GM12878 (cell line): Measurements from ENCODE around the gene STAG1. TPM values are rescaled to one million over a fixed set of nuclear protein-coding genes. Genes with fewer than 3 reads are reported as not detected.

Experiments
- ATAC-seq: fragments of 200-7000 bp; cut with Tn5 transposase; 3 replicates; pipeline ENCODE4 v1.9.1; 2020; ENCODE audit warnings: mild to moderate bottlenecking, moderate library complexity
- BruUV-seq: library from RNA; stranded (reverse); fragments of 400-500 nt; replicated peaks from 2 replicates; lab custom pipeline; 2021; lab: Mats Ljungman, UMichigan
- CTCF ChIA-PET: fragments of 300-600 bp; sonication (Branson Sonifier 250); formaldehyde crosslinking; extraction: SDS; loops from one replicate; lab custom pipeline; 2021; ENCODE audit warnings: inconsistent platforms; lab: Yijun Ruan, JAX
- POLR2A ChIA-PET: fragments of 350-600 bp; formaldehyde crosslinking; extraction: SDS; loops from one replicate; lab custom pipeline; 2021; ENCODE audit warnings: inconsistent platforms; lab: Charles Lee
- RAD21 ChIA-PET: fragments of 300-600 bp; sonication (Branson Sonifier 250); formaldehyde crosslinking; loops from one replicate; lab custom pipeline; 2023; ENCODE audit warnings: antibody characterized with exemption; ENCODE audit not compliant: unreplicated experiment; lab: Charles Lee
- SMC1A ChIA-PET: fragments of 300-600 bp; sonication (Branson Sonifier 250); formaldehyde crosslinking; loops from one replicate; lab custom pipeline; 2023; ENCODE audit not compliant: unreplicated experiment, uncharacterized antibody; lab: Charles Lee
- DNase-seq: peaks from one replicate; pipeline ENCODE4 v3.0.0-alpha.2; 2011; ENCODE audit warnings: low read depth, low spot score
- FAIRE-seq: peaks from 3 replicates; lab custom pipeline; 2011; peaks lifted over from hg19 to GRCh38; lab: Jason Lieb, UNC
- H2AFZ ChIP-seq: 2 replicates; pipeline ENCODE4 v1.6.0; 2011; ENCODE audit warnings: low read depth, low read length, control low read depth; ENCODE audit not compliant: control insufficient read depth
- H3K27ac ChIP-seq: 2 replicates; pipeline ENCODE4 v1.5.1; 2011; ENCODE audit warnings: control low read depth; ENCODE audit not compliant: control insufficient read depth, insufficient read depth
- H3K27me3 ChIP-seq, 2 experiments: replicated peaks in 1 of 2; 2 replicates each; pipeline versions ENCODE4 v1.6.0 to v1.6.1; 2011; ENCODE audit warnings: low read length in 1 of 2; ENCODE audit not compliant: control insufficient read depth in 2 of 2, insufficient read depth in 2 of 2
- H3K36me3 ChIP-seq, 2 experiments: 2 replicates each; pipeline ENCODE4 v1.5.1; 2011; ENCODE audit warnings: low read length in 1 of 2; ENCODE audit not compliant: control insufficient read depth in 2 of 2, insufficient read depth in 2 of 2
- H3K4me1 ChIP-seq: 2 replicates; pipeline ENCODE4 v1.6.1; 2011; ENCODE audit warnings: mild to moderate bottlenecking, low read length, moderate library complexity, mixed read lengths; ENCODE audit not compliant: control insufficient read depth, insufficient read depth
- H3K4me2 ChIP-seq: 2 replicates; pipeline ENCODE4 v1.6.0; 2011; ENCODE audit warnings: control low read depth; ENCODE audit not compliant: control insufficient read depth, insufficient read depth
- H3K4me3 ChIP-seq: fragments of 200-600 bp; sonication (generic); 2 replicates; pipeline ENCODE4 v1.5.1; 2016
- H3K79me2 ChIP-seq: 2 replicates; pipeline ENCODE4 v1.6.0; 2011; ENCODE audit warnings: low read length; ENCODE audit not compliant: control insufficient read depth, insufficient read depth
- H3K9ac ChIP-seq: 2 replicates; pipeline ENCODE4 v1.8.0; 2011; ENCODE audit warnings: low read length, control low read depth, mixed read lengths; ENCODE audit not compliant: control insufficient read depth, insufficient read depth
- H3K9me3 ChIP-seq: replicated peaks from 3 replicates; pipeline ENCODE4 v1.5.1; 2011; ENCODE audit warnings: mild to moderate bottlenecking, low read length; ENCODE audit not compliant: control insufficient read depth, insufficient read depth
- H4K20me1 ChIP-seq: 2 replicates; pipeline ENCODE4 v1.6.0; 2011; ENCODE audit not compliant: control insufficient read depth, insufficient read depth
- ATF3 ChIP-seq: IDR thresholded peaks from 2 replicates; pipeline ENCODE4 v1.6.1; 2011; ENCODE audit warnings: low read depth, mild to moderate bottlenecking, low read length, moderate library complexity, borderline replicate concordance; ENCODE audit errors: extremely low read depth
- BRCA1 ChIP-seq: IDR thresholded peaks from 2 replicates; pipeline ENCODE4 v1.6.1; 2011; ENCODE audit warnings: low read depth, low read length, improper control_type of control experiment
- CREB1 ChIP-seq: IDR thresholded peaks from 2 replicates; pipeline ENCODE4 v1.6.1; 2012; ENCODE audit warnings: low read depth, mild to moderate bottlenecking, inconsistent platforms
- CREM ChIP-seq: IDR thresholded peaks from 2 replicates; pipeline ENCODE4 v1.6.1; 2014; ENCODE audit warnings: antibody characterized with exemption, low read depth
- DPF2 ChIP-seq: fragments of 450-650 bp; IDR thresholded peaks from 2 replicates; pipeline ENCODE4 v1.6.1; 2017; ENCODE audit warnings: mild to moderate bottlenecking
- NR2F1 ChIP-seq: fragments of 450-650 bp; conservative IDR thresholded peaks from 2 replicates; pipeline ENCODE4 v1.6.1; 2017; ENCODE audit warnings: mild to moderate bottlenecking
- NRF1 ChIP-seq: conservative IDR thresholded peaks from 2 replicates; pipeline ENCODE4 v1.6.1; 2011; ENCODE audit warnings: mild to moderate bottlenecking, low read depth, low read length, improper control_type of control experiment
- POLR2AphosphoS2 ChIP-seq: IDR thresholded peaks from 2 replicates; pipeline ENCODE4 v1.6.1; 2011; ENCODE audit warnings: low read depth, mild to moderate bottlenecking, low read length, improper control_type of control experiment, moderate library complexity
- RFX5 ChIP-seq: IDR thresholded peaks from 2 replicates; pipeline ENCODE4 v1.6.1; 2011; ENCODE audit warnings: low read depth, low read length, improper control_type of control experiment
- SMARCA5 ChIP-seq: fragments of 450-650 bp; IDR thresholded peaks from 2 replicates; pipeline ENCODE4 v1.6.1; 2017; ENCODE audit warnings: mild to moderate bottlenecking
- SPI1 ChIP-seq: IDR thresholded peaks from 2 replicates; pipeline ENCODE4 v1.6.1; 2011; ENCODE audit warnings: low read depth, mild to moderate bottlenecking, low read length, moderate library complexity, borderline replicate concordance; ENCODE audit not compliant: insufficient read depth
- SUZ12 ChIP-seq: fragments of 200-600 bp; sonication (generic); IDR thresholded peaks from one replicate; pipeline ENCODE4 v1.6.1; 2018; ENCODE audit warnings: antibody characterized with exemption, mild to moderate bottlenecking; ENCODE audit not compliant: unreplicated experiment
- ZNF274 ChIP-seq: IDR thresholded peaks from one replicate; pipeline ENCODE4 v1.8.0; 2011; ENCODE audit not compliant: insufficient read length, insufficient read depth
- WGBS: methylation state at CpG from one replicate; pipeline ENCODE4 v1.1.6; 2016; ENCODE audit warnings: low lambda C conversion rate; ENCODE audit not compliant: insufficient replicate concordance, insufficient coverage; ENCODE audit errors: missing lambda C conversion rate; 5-methylcytosine and 5-hydroxymethylcytosine counted together
- in situ Hi-C: fragments of 300-500 bp; cut with MboI; formaldehyde crosslinking; loops from 9 replicates; pipeline ENCODE4 v1.14.3; 2018; ENCODE audit warnings: mixed read lengths
- intact Hi-C: fragments of 100-400 bp; cut with micrococcal nuclease; formaldehyde crosslinking; loops from one replicate; pipeline ENCODE4 v1.14.2; 2022; ENCODE audit not compliant: unreplicated experiment
- polyA plus RNA-seq, 11 experiments: library from polyadenylated mRNA; depleted of rRNA in 4 of 11; unstranded in 6 of 11; stranded (reverse) in 5 of 11; fragments of >200 nt; fragmentation: Nextera tagmentation in 4 of 11; fragmentation: Illumina TruSeq in 1 of 11; extraction: Ambion mirVana in 4 of 11; extraction: Trizol in 1 of 11; gene quantifications; 1 replicate in 1 of 11; 2 replicates in 10 of 11; pipeline versions ENCODE4 v1.2.1 to v1.2.3, GENCODE V29; 2011 to 2016; ENCODE audit warnings: inconsistent platforms in 2 of 11, missing spikeins in 2 of 11, low read depth in 1 of 11
- total RNA-seq, 4 experiments: library from RNA; depleted of rRNA in 3 of 4; stranded (reverse); fragments of >200 nt in 3 of 4; fragmentation: Illumina TruSeq in 1 of 4; extraction: Trizol in 1 of 4; gene quantifications; 2 replicates each; pipeline versions ENCODE4 v1.2.1 to v1.2.3, GENCODE V29; 2013 to 2021

Gene STAG1
- total and polyA plus RNA-seq, 10 of the 15 experiments (the other 5 are each of a cell fraction or from before 2014, with no cell fraction given) = 4.4 to 30.1 (median 20.2) TPM

DNA sequence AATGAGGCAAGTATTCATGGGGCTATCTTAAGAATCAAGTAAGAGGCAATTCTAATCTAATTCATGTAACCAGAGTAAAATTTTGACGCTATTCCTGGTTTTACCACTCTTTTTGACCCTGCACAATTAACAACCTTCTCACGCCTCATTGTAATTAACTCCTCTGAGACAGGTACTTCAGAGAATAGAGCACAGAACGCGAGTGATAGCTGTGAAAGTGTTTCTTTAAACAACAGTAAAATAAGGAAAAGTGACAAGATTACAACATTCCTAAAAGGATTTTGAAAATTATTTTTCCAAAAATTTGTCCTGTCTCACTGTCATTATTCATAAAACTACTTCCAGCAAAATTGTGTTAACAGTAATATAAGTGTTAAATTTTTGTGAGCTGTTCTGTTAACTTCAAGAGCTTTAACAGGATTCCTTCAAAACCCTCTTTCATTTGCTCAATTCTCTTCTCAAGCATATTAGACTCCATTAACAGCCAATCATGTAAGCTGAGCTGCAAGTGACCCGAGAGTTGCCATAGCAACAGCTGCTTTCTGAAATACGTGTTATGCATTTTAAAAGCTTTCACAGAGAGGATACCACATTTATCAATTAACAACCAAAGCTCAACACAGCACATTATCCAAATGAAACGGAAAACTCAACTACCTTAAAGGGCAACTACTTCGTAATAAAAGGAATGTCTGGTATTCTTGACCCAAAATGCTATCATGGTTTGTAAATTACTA, 93.1 kb downstream of the STAG1 start:
- no TSS peak for BruUV-seq
- ATAC-seq = no peak
- Histone ChIP-seq H3K79me2 (peaks cover 17% of the 10 kb centered on the region), H3K9me3 (peaks cover 6% of the 10 kb centered on the region), H3K4me2 (no peak overlapping the region), H3K36me3 (no peaks in the 10 kb centered on the region), H3K4me3 (no peak overlapping the region), H3K27me3 (no peaks in the 10 kb centered on the region), H2AFZ (no peak overlapping the region), H3K27ac (no peak overlapping the region), H4K20me1 (no peaks in the 10 kb centered on the region), H3K9ac (no peak overlapping the region), H3K4me1 (no peaks in the 10 kb centered on the region)
- in situ Hi-C loops = no loop called here
- ChIA-PET RAD21 (no interaction called here), SMC1A (interaction anchor here (0.7 to 1.6 kb wide), 4 partner anchors 12 to 71 kb away, joined by 3 to 4 read pairs (median 4); no protein-coding TSS in a partner anchor), POLR2A (interaction anchor here (0.9 kb wide), 1 partner anchor 11 kb away, joined by 3 read pairs; no protein-coding TSS in a partner anchor), CTCF (interaction anchor here (0.6 to 1.1 kb wide), 2 partner anchors 299 to 585 kb away, joined by 3 to 4 read pairs; no protein-coding TSS in a partner anchor)
- 84% methylated on average over 8 of the region's 8 CpGs for WGBS
- TF ChIP-seq CREB1 (0 out of 2 replicates have a peak, but pooled peaks have one; percentile 43), RFX5 (peak; percentile 88), BRCA1 (no peak), CREM (peak; percentile 26; the same call in 1 of the 2 replicates)
- intact Hi-C loops = no loop called here
- no peak for DNase-seq
- no peak for FAIRE-seq

DNA sequence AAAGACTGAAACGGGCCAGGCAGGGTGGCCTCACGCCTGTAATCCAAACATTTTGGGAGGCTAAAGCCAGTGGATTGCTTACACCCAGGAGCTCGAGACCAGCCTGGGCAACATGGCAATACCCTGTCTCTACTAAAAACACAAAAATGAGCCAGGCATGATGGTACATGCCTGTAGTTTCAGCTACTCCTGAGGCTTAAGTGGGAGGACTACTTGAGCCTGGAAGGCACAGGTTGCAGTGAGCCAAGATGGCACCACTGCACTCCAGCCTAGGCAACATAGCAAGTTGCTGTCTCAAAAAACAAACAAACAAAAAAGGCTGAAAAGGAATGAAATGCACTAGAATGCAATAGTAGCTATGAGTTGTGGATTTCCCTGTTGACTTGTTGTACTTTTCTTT, 94.7 kb downstream of the STAG1 start:
- H2AFZ ChIP-seq = no peak overlapping the region
- ChIA-PET POLR2A (interaction anchor here (0.7 to 1.3 kb wide), 4 partner anchors 19 to 1588 kb away, joined by 3 to 6 read pairs (median 4); no protein-coding TSS in a partner anchor), CTCF (interaction anchor here (0.6 kb wide), 1 partner anchor 226 kb away, joined by 3 read pairs; no protein-coding TSS in a partner anchor), SMC1A (interaction anchor here (1.5 kb wide), 1 partner anchor 54 kb away, joined by 3 read pairs; no protein-coding TSS in a partner anchor), RAD21 (no interaction called here)
- no peak overlapping the region for H3K27ac ChIP-seq
- no peak overlapping the region for H3K4me2 ChIP-seq
- in situ Hi-C loops = no loop called here
- no peak overlapping the region for H3K9ac ChIP-seq
- 0 out of 4 replicates have a peak, but pooled peaks cover 0 to 2% of the 10 kb centered on the region in 2 experiments for H3K36me3 ChIP-seq
- no peak for FAIRE-seq
- peaks cover 14% of the 10 kb centered on the region for H3K79me2 ChIP-seq
- no peak for ATAC-seq
- intact Hi-C loops = no loop called here
- WGBS = 100% methylated on average over 3 of the region's 3 CpGs
- no TSS peak for BruUV-seq
- DNase-seq = no peak
- H3K4me1 ChIP-seq = no peaks in the 10 kb centered on the region
- peaks cover 6% of the 10 kb centered on the region for H3K9me3 ChIP-seq
- no peaks in the 10 kb centered on the region for H3K27me3 ChIP-seq
- H3K4me3 ChIP-seq = no peak overlapping the region
- no peaks in the 10 kb centered on the region for H4K20me1 ChIP-seq
- no peak for TF ChIP-seq NRF1
- no peak for TF ChIP-seq SPI1
- no peak for TF ChIP-seq POLR2AphosphoS2
- TF ChIP-seq SMARCA5 = no peak
- no peak for TF ChIP-seq ZNF274
- TF ChIP-seq NR2F1 = no peak
- TF ChIP-seq DPF2 = no peak
- no peak for TF ChIP-seq SUZ12
- no peak for TF ChIP-seq ATF3
